Daoy (cell line): Measurements from ENCODE around the gene C7orf33. TPM values are rescaled to one million over a fixed set of nuclear protein-coding genes. Genes with fewer than 3 reads are reported as not detected.
"Not testable (repeated sequence)": the region's sequence is repeated elsewhere in the genome, so short reads cannot be mapped to it uniquely, and the experiment has no call there.

ENCODE experiments used
- DNase-seq: peaks from one replicate; pipeline ENCODE4 v3.0.0-alpha.2; 2015; ENCODE audit warnings: low read depth
- total RNA-seq: library from RNA; depleted of rRNA; stranded (reverse); fragments of >200 nt; shearing (Covaris generic); gene quantifications from 2 replicates; pipeline ENCODE4 v1.2.3, GENCODE V29; 2014; rRNA removed

The C7orf33 gene
- total RNA-seq, result not detected in 2 replicates

GRCh38 chr7:148590471-148590870 lies at the start of gene C7orf33:
Gene C7orf33 (plus strand): TSS chr7:148590766. CDS start chr7:148590926, 160 bp downstream.
- DNase-seq, result no peak

- DNase-seq, result no peak
These were observed 48.6 kb upstream of the C7orf33 start for GRCh38 chr7:148541891-148542504.

- no peak for DNase-seq
These were observed 47.3 kb upstream of the C7orf33 start for GRCh38 chr7:148543302-148543701.

- DNase-seq, result no peak
These were observed 45.4 kb upstream of the C7orf33 start for GRCh38 chr7:148545172-148545571.

GRCh38 chr7:148545932-148546331 lies 44.6 kb upstream of the C7orf33 start:
- DNase-seq, result no peak

- no peak for DNase-seq
These were observed 43.7 kb upstream of the C7orf33 start for GRCh38 chr7:148546857-148547256.

GRCh38 chr7:148547951-148548350 lies 42.6 kb upstream of the C7orf33 start:
- peak; percentile 12 for DNase-seq

- DNase-seq, result no peak
These were observed 36.6 kb upstream of the C7orf33 start for GRCh38 chr7:148553979-148554378.

GRCh38 chr7:148556892-148557291 lies 33.7 kb upstream of the C7orf33 start:
- DNase-seq, result no peak

GRCh38 chr7:148558914-148559313 lies 31.7 kb upstream of the C7orf33 start:
- DNase-seq, result no peak

GRCh38 chr7:148561099-148561498 lies 29.5 kb upstream of the C7orf33 start:
- no peak for DNase-seq

GRCh38 chr7:148563583-148564274 lies 26.8 kb upstream of the C7orf33 start:
- no peak for DNase-seq

- peak; percentile 56 for DNase-seq
These were observed 26.2 kb upstream of the C7orf33 start for GRCh38 chr7:148564275-148564951.

GRCh38 chr7:148566736-148567135 lies 23.8 kb upstream of the C7orf33 start:
- no peak for DNase-seq

- DNase-seq, result no peak
These were observed 23.0 kb upstream of the C7orf33 start for GRCh38 chr7:148567524-148567923.

GRCh38 chr7:148570510-148570909 lies 20.1 kb upstream of the C7orf33 start:
- DNase-seq, result peak; percentile 25

- DNase-seq, result not testable (repeated sequence)
These were observed 19.6 kb upstream of the C7orf33 start for GRCh38 chr7:148570973-148571372.

GRCh38 chr7:148571381-148571780 lies 19.2 kb upstream of the C7orf33 start:
- no peak for DNase-seq

- DNase-seq, result peak; percentile 42
These were observed 18.5 kb upstream of the C7orf33 start for GRCh38 chr7:148572067-148572522.

- not testable (repeated sequence) for DNase-seq
These were observed 17.0 kb upstream of the C7orf33 start for GRCh38 chr7:148573581-148573980.

GRCh38 chr7:148575640-148576411 lies 14.7 kb upstream of the C7orf33 start:
- DNase-seq, result peak; percentile 73

- no peak for DNase-seq
These were observed 11.2 kb upstream of the C7orf33 start for GRCh38 chr7:148579366-148579765.
